Neural progenitor cell (in vitro differentiated cells): ENCODE results near the gene NPRL2. TPM values are rescaled to one million over a fixed set of nuclear protein-coding genes. Genes with fewer than 3 reads are reported as not detected.

ENCODE experiments used
- DNase-seq: peaks from one replicate; pipeline ENCODE4 v3.0.0-alpha.2; 2016; ENCODE audit warnings: low spot score
- H2AFZ ChIP-seq: fragments of 200-600 bp; sonication (generic); replicated peaks from 2 replicates; pipeline ENCODE4 v1.6.1; 2016; ENCODE audit warnings: antibody characterized with exemption
- H3F3A ChIP-seq: fragments of 200-600 bp; sonication (generic); 2 replicates; pipeline ENCODE4 v1.6.1; 2016; ENCODE audit warnings: antibody characterized with exemption, low read depth
- H3K27ac ChIP-seq: fragments of 200-600 bp; sonication (generic); 2 replicates; pipeline ENCODE4 v1.5.1; 2016; ENCODE audit warnings: mild to moderate bottlenecking
- H3K27me3 ChIP-seq: fragments of 200-600 bp; sonication (generic); 2 replicates; pipeline ENCODE4 v1.6.1; 2016; ENCODE audit warnings: mild to moderate bottlenecking, moderate library complexity
- H3K36me3 ChIP-seq: fragments of 200-600 bp; sonication (generic); 2 replicates; pipeline ENCODE4 v1.5.1; 2016
- H3K4me1 ChIP-seq: fragments of 200-600 bp; sonication (generic); 2 replicates; pipeline ENCODE4 v1.6.1; 2016; ENCODE audit warnings: mixed run types
- H3K4me2 ChIP-seq: fragments of 200-600 bp; sonication (generic); 2 replicates; pipeline ENCODE4 v1.6.1; 2016
- H3K4me3 ChIP-seq: fragments of 200-600 bp; sonication (generic); 2 replicates; pipeline ENCODE4 v1.5.1; 2016
- H3K79me2 ChIP-seq: fragments of 200-600 bp; sonication (generic); 2 replicates; pipeline ENCODE4 v1.6.1; 2016; ENCODE audit warnings: low read depth
- H3K9ac ChIP-seq: fragments of 200-600 bp; sonication (generic); 2 replicates; pipeline ENCODE4 v1.6.1; 2016
- H3K9me3 ChIP-seq: fragments of 200-600 bp; sonication (generic); 2 replicates; pipeline ENCODE4 v1.5.1; 2016; ENCODE audit warnings: low read depth
- H4K20me1 ChIP-seq: fragments of 200-600 bp; sonication (generic); 2 replicates; pipeline ENCODE4 v1.6.1; 2016; ENCODE audit warnings: low read depth
- H3K27ac Mint-ChIP-seq: 3 replicates; pipeline ENCODE4 v1.8.0; 2021; ENCODE audit warnings: mixed read lengths
- H3K27me3 Mint-ChIP-seq: 2 replicates; pipeline ENCODE4 v1.8.0; 2022; ENCODE audit warnings: low read depth, mild to moderate bottlenecking, inconsistent platforms, moderate library complexity, mixed read lengths; ENCODE audit not compliant: insufficient read depth
- H3K36me3 Mint-ChIP-seq: 3 replicates; pipeline ENCODE4 v1.8.0; 2021; ENCODE audit warnings: mixed read lengths
- H3K4me1 Mint-ChIP-seq: 3 replicates; pipeline ENCODE4 v1.8.0; 2021; ENCODE audit warnings: mixed read lengths
- H3K4me3 Mint-ChIP-seq: 3 replicates; pipeline ENCODE4 v1.8.0; 2021; ENCODE audit warnings: mild to moderate bottlenecking, moderate library complexity, mixed read lengths
- H3K9me3 Mint-ChIP-seq: 3 replicates; pipeline ENCODE4 v1.8.0; 2020; ENCODE audit warnings: mixed read lengths
- EZH2 ChIP-seq: fragments of 200-600 bp; sonication (generic); IDR thresholded peaks from 2 replicates; pipeline ENCODE4 v1.6.1; 2017; ENCODE audit warnings: antibody characterized with exemption, mild to moderate bottlenecking, moderate library complexity
- EZH2phosphoT487 ChIP-seq: fragments of 200-600 bp; sonication (generic); IDR thresholded peaks from 2 replicates; pipeline ENCODE4 v1.6.1; 2017; ENCODE audit warnings: antibody characterized with exemption
- total RNA-seq: library from RNA; depleted of rRNA; stranded (reverse); fragments of >200 nt; gene quantifications from 2 replicates; pipeline ENCODE4 v1.2.3, GENCODE V29; 2015; ENCODE audit warnings: low replicate concordance
- TF ChIP-seq, protein P1 (sequence below): fragments of 200-600 bp; sonication (generic); IDR thresholded peaks from 2 replicates; pipeline ENCODE4 v1.5.1; 2017; ENCODE audit warnings: antibody characterized with exemption, mild to moderate bottlenecking

The NPRL2 gene
- total RNA-seq, 1 donor from 2014 or later = 15.5 TPM

DNA sequence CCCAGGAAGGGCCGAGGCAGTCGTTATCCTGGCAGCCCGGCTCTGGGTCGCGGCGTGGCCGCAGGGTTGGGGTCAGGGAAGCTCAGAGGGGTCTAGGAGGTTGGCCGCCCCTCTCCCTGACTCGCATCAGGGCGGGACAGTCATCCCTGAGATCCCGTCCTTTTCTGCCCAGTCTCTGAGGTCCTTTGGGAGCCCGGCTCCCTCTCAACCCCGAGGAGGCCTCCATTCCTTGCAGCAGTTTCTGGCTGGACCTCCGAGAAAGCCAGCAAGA lies 28.5 kb downstream of the NPRL2 start:
- H3K27ac Mint-ChIP-seq = no peak overlapping the region
- no peak overlapping the region for H3K27ac ChIP-seq
- H3K4me1 Mint-ChIP-seq = peaks cover 51% of the 10 kb centered on the region

DNA sequence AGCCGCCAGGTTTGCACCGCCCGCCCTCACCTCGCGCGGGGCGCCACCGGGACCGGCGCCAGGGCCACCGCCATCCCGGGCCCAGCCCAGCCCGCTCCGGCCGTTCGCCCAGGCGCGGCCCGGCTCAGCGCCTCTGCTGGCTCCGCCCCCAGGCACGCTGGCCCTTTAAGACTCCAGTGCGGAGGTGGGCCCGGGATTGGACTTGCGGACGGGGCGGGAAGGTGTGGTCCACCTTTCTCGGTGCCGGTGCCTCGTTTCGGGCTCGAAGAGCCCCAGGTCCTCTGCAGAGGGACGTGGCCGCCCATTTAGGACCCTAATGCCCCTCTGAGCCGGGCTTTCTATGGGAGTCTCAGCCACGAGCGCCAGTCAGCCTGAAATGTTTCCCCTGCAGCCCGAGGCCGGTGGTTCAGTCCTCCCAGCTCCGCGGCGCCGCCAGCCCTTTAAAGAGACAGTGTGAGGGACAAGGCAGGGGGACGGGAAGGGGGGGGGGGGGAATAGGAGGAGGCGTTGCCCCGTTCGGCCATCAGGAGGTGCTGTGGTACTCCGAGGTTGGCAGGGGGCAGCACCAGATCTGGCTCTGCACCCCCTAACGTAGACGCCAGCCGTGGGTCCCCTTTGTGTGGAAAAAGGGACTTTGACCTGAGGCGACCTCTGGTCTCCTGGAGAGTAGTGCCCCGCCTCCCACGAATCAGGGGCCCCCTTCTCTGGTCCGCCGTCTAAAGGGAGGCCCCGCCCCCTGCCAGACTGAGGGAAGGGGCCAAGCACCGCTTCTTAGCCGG lies 29.1 kb downstream of the NPRL2 start:
- no peaks in the 10 kb centered on the region for H3K27me3 ChIP-seq
- peak overlapping the region; percentile 91 for H3K9ac ChIP-seq
- TF ChIP-seq EZH2phosphoT487 = no peak
- TF ChIP-seq, protein P1, sequence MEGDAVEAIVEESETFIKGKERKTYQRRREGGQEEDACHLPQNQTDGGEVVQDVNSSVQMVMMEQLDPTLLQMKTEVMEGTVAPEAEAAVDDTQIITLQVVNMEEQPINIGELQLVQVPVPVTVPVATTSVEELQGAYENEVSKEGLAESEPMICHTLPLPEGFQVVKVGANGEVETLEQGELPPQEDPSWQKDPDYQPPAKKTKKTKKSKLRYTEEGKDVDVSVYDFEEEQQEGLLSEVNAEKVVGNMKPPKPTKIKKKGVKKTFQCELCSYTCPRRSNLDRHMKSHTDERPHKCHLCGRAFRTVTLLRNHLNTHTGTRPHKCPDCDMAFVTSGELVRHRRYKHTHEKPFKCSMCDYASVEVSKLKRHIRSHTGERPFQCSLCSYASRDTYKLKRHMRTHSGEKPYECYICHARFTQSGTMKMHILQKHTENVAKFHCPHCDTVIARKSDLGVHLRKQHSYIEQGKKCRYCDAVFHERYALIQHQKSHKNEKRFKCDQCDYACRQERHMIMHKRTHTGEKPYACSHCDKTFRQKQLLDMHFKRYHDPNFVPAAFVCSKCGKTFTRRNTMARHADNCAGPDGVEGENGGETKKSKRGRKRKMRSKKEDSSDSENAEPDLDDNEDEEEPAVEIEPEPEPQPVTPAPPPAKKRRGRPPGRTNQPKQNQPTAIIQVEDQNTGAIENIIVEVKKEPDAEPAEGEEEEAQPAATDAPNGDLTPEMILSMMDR = peak; percentile 76
- H3K4me2 ChIP-seq = peak overlapping the region; percentile 88
- no peaks in the 10 kb centered on the region for H3K9me3 Mint-ChIP-seq
- H3K27me3 Mint-ChIP-seq = peaks cover 4% of the 10 kb centered on the region
- H3K4me1 Mint-ChIP-seq = peaks cover 47% of the 10 kb centered on the region
- H3K9me3 ChIP-seq = no peaks in the 10 kb centered on the region
- peaks cover 22% of the 10 kb centered on the region for H3K36me3 Mint-ChIP-seq
- H3K27ac ChIP-seq = peak overlapping the region; percentile 99
- peak overlapping the region; percentile 88 for H3K4me3 Mint-ChIP-seq
- H3K79me2 ChIP-seq = peaks cover 40% of the 10 kb centered on the region
- no peaks in the 10 kb centered on the region for H3K36me3 ChIP-seq
- peak overlapping the region; percentile 100 for H3K27ac Mint-ChIP-seq
- peaks cover 36% of the 10 kb centered on the region for H4K20me1 ChIP-seq
- peaks cover 35% of the 10 kb centered on the region for H3F3A ChIP-seq
- peaks cover 28% of the 10 kb centered on the region for H3K4me1 ChIP-seq
- H3K4me3 ChIP-seq = peak overlapping the region; percentile 84
- H2AFZ ChIP-seq = peak overlapping the region; percentile 95
- DNase-seq = peak; percentile 97

More for the DNA sequence above, 28.5 kb downstream of the NPRL2 start:
- Histone ChIP-seq H3K36me3 (no peaks in the 10 kb centered on the region), H3K27me3 (no peaks in the 10 kb centered on the region), H3K4me1 (peaks cover 30% of the 10 kb centered on the region), H3K4me3 (peak overlapping the region; percentile 84), H3K9ac (no peak overlapping the region), H3K4me2 (peak overlapping the region; percentile 88), H3K79me2 (peaks cover 45% of the 10 kb centered on the region), H3K9me3 (no peaks in the 10 kb centered on the region), H3F3A (peaks cover 35% of the 10 kb centered on the region), H4K20me1 (peaks cover 37% of the 10 kb centered on the region), H2AFZ (peak overlapping the region; percentile 30)
- Mint-ChIP-seq H3K27me3 (peaks cover 4% of the 10 kb centered on the region), H3K4me3 (peak overlapping the region; percentile 88), H3K9me3 (no peaks in the 10 kb centered on the region), H3K36me3 (peaks cover 20% of the 10 kb centered on the region)
- DNase-seq = no peak
- TF ChIP-seq, protein P1 = no peak
- TF ChIP-seq EZH2phosphoT487 (no peak), EZH2 (no peak)

DNA sequence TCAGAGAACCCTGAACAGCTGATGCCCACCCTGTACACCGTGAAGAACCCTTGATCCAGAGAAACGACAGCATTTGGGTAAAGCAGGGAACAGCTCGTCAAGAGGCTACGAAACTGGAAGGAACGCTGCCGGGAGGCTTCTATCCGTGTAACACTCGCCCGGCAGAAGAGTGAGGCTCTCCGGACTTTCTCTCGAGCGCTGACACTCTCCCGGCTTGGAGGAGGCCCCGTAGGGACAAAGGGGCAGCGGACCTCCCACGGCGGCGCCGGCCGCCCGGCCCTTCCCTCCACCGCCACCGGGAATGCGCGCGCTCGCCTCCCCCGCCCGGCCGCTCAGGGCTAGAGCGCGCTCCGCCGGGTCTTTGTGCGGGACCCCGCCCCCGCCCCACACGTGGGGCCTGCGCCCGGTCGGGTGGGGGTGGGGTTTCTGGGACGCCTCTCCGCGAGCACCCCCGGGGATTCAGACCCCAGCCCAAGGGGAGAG lies 29.7 kb downstream of the NPRL2 start:
- Histone ChIP-seq H3K79me2 (peaks cover 37% of the 10 kb centered on the region), H4K20me1 (peaks cover 36% of the 10 kb centered on the region), H2AFZ (peak overlapping the region; percentile 95), H3K4me3 (peak overlapping the region; percentile 84), H3K36me3 (no peaks in the 10 kb centered on the region), H3K9ac (peak overlapping the region; percentile 91), H3K4me2 (peak overlapping the region; percentile 88), H3K27ac (peak overlapping the region; percentile 99), H3K9me3 (no peaks in the 10 kb centered on the region), H3F3A (peaks cover 35% of the 10 kb centered on the region), H3K27me3 (no peaks in the 10 kb centered on the region), H3K4me1 (peaks cover 28% of the 10 kb centered on the region)
- Mint-ChIP-seq H3K27ac (peak overlapping the region; percentile 98), H3K4me3 (peak overlapping the region; percentile 99), H3K27me3 (peaks cover 4% of the 10 kb centered on the region), H3K4me1 (peaks cover 49% of the 10 kb centered on the region), H3K36me3 (peaks cover 26% of the 10 kb centered on the region), H3K9me3 (no peaks in the 10 kb centered on the region)
- DNase-seq = peak; percentile 97
- TF ChIP-seq EZH2phosphoT487 (no peak), EZH2 (no peak)
- TF ChIP-seq, protein P1 = no peak
